Prostate gland (tissue), 2 donors: ENCODE data around the gene L3MBTL4. TPM values are rescaled to one million over a fixed set of nuclear protein-coding genes. Genes with fewer than 3 reads are reported as not detected.
"Not testable (repeated sequence)": the region's sequence is repeated elsewhere in the genome, so short reads cannot be mapped to it uniquely, and the experiment has no call there.

Source experiments
- DNase-seq: peaks from one replicate; pipeline ENCODE4 v3.0.0-alpha.2; 2019; ENCODE audit warnings: low spot score
- H3K27ac ChIP-seq, 2 donors: fragments of 200-600 bp; sonication (generic); 2 replicates each; pipeline ENCODE4 v1.5.1; 2017 to 2019
- H3K27me3 ChIP-seq: fragments of 200-600 bp; sonication (generic); replicated peaks from 2 replicates; pipeline ENCODE4 v1.5.1; 2019; ENCODE audit not compliant: insufficient read depth
- H3K36me3 ChIP-seq, 2 donors: fragments of 200-600 bp; sonication (generic); 1 replicate in 1 of 2; 2 replicates in 1 of 2; pipeline versions ENCODE4 v1.5.1 to v1.8.1; 2017 to 2019
- H3K4me1 ChIP-seq: fragments of 200-600 bp; sonication (generic); replicated peaks from 2 replicates; pipeline ENCODE4 v1.5.1; 2019
- H3K4me3 ChIP-seq, 2 donors: fragments of 200-600 bp; sonication (generic); 2 replicates each; pipeline ENCODE4 v1.5.1; 2017 to 2019
- H3K9me3 ChIP-seq: fragments of 200-600 bp; sonication (generic); 2 replicates; pipeline ENCODE4 v1.5.1; 2017
- POLR2A ChIP-seq: fragments of 450-650 bp; IDR thresholded peaks from one replicate; pipeline ENCODE4 v1.6.1; 2016; ENCODE audit warnings: antibody characterized with exemption, mild to moderate bottlenecking
- POLR2AphosphoS5 ChIP-seq: sonication (generic); formaldehyde crosslinking; IDR thresholded peaks from one replicate; pipeline ENCODE4 v1.6.1; 2017; ENCODE audit warnings: antibody characterized with exemption
- WGBS: methylation state at CpG from one replicate; pipeline ENCODE4 v1.1.5; 2018; 5-methylcytosine and 5-hydroxymethylcytosine counted together
- intact Hi-C: fragments of 100-400 bp; cut with DNase I; formaldehyde crosslinking; loops from one replicate; pipeline ENCODE4 v1.14.2; 2022
- total RNA-seq, 2 donors: library from RNA; depleted of rRNA; stranded (reverse); fragments of >200 nt; gene quantifications; one replicate each; pipeline ENCODE4 v1.1.0, GENCODE V29; 2016
- TF ChIP-seq, protein P1 (sequence below), 4 experiments: fragments of 200-600 bp in 2 of 4; fragments of 450-650 bp in 2 of 4; sonication (generic) in 2 of 4; IDR thresholded peaks; 1 replicate in 3 of 4; 2 replicates in 1 of 4; pipeline ENCODE4 v1.5.1; 2016 to 2019; ENCODE audit warnings: antibody characterized with exemption in 4 of 4, mild to moderate bottlenecking in 2 of 4, moderate library complexity in 2 of 4

L3MBTL4 gene
- total RNA-seq, 2 donors from 2014 or later: 3.5 to 20.5 TPM

DNA sequence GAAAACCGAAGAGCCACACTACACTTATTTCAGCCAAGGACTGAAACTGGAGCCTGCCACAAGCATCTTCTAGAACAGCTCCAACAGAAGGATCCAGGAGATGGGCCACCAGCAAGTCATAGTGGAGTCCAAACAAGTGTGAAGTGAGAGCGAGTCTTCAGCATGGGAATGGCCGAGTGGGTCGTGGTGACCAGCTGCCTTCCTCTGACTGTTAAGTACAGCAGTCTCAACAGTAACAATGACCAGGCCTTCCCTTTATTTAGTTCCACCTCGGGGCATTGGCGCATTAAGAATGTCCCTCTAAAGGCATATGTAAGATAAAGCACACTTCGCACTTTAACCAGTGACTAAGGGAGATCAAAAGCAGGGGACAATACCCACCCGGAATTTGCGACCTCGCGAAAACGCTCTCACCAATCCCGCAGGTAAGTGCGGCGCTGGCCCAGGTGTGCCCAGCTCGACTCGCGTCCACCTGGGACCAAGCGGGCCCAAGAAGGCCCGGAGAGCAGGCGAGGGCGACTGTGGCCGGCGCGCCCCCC, 1.1 kb downstream of the L3MBTL4 start:
- H3K36me3 ChIP-seq: no peaks in the 10 kb centered on the region
- no peaks in the 10 kb centered on the region for H3K27me3 ChIP-seq
- 41% methylated on average over 14 of the region's 25 CpGs for WGBS
- H3K9me3 ChIP-seq: no peaks in the 10 kb centered on the region
- peak overlapping the region; percentile 78 to 89 for H3K4me3 ChIP-seq
- TF ChIP-seq, protein P1, sequence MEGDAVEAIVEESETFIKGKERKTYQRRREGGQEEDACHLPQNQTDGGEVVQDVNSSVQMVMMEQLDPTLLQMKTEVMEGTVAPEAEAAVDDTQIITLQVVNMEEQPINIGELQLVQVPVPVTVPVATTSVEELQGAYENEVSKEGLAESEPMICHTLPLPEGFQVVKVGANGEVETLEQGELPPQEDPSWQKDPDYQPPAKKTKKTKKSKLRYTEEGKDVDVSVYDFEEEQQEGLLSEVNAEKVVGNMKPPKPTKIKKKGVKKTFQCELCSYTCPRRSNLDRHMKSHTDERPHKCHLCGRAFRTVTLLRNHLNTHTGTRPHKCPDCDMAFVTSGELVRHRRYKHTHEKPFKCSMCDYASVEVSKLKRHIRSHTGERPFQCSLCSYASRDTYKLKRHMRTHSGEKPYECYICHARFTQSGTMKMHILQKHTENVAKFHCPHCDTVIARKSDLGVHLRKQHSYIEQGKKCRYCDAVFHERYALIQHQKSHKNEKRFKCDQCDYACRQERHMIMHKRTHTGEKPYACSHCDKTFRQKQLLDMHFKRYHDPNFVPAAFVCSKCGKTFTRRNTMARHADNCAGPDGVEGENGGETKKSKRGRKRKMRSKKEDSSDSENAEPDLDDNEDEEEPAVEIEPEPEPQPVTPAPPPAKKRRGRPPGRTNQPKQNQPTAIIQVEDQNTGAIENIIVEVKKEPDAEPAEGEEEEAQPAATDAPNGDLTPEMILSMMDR (IDR thresholded peaks at IDR 0.05): no peak
- no peaks in the 10 kb centered on the region for H3K4me1 ChIP-seq
- DNase-seq: no peak
- H3K27ac ChIP-seq: peak overlapping the region; percentile 81 to 84
- intact Hi-C loops: loop anchor here (10.0 kb wide), 1 partner anchor 1119 kb away; the partner anchor contains the start of gene ZBTB14

DNA sequence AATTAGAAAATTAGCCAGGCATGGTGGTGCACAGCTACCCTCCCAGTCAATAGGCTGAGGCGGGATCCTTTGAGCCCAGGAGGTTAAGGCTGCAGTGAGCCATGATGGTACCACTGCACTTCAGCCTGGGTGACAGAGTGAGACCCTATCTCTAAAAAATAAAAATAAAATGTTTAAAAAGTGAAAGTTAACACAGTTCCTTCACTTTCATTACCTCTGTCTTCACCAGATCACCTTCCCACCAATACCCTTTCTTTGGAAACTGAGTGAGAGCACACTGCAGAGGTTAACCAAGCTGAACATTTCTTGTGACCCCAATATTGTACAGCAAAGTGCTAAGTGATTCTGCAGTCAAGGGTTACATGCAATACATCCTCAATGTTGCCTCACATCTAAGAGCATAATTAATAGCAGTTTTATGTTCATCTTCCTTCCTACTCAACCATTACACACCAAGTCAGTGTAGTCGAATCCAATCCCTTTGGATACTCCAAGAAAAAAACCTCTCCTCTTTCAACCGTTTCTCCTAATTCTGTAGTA, 1.7 kb downstream of the L3MBTL4 start:
- no peak overlapping the region for H3K27ac ChIP-seq

DNA sequence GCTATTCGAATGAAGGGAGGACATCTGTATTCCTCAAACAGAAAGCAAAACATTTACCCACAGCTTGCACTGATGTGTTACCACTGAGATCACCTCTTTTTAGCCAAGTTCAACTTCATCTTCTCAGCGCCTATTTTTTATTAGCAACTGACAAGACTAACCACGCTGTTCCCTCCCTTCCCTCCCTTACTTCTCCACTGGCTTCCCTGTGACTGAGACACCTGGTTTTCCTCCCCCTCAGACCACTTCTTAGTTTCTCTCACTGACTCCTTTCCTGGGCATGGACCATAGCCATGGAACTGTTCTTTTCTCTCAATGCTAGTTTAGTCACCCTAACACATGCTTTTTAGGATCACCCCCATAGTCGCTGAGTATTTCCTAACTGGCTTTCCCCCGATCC, 3.3 kb downstream of the L3MBTL4 start:
- no peaks in the 10 kb centered on the region for H3K27me3 ChIP-seq
- H3K4me1 ChIP-seq: no peaks in the 10 kb centered on the region
- TF ChIP-seq, protein P1 (IDR thresholded peaks at IDR 0.05): no peak
- TF ChIP-seq POLR2AphosphoS5 (no peak), POLR2A (no peak)
- no peaks in the 10 kb centered on the region for H3K36me3 ChIP-seq
- no peak overlapping the region for H3K27ac ChIP-seq
- WGBS: 59% methylated on average over 5 of the region's 5 CpGs
- intact Hi-C loops: loop anchor here (10.0 kb wide), 1 partner anchor 1117 kb away; the partner anchor contains the start of gene ZBTB14
- no peak for DNase-seq
- no peaks in the 10 kb centered on the region for H3K9me3 ChIP-seq
- H3K4me3 ChIP-seq: no peak overlapping the region

More for the DNA sequence above, 1.7 kb downstream of the L3MBTL4 start:
- Histone ChIP-seq H3K4me1 (no peaks in the 10 kb centered on the region), H3K27me3 (no peaks in the 10 kb centered on the region), H3K36me3 (no peaks in the 10 kb centered on the region), H3K9me3 (no peaks in the 10 kb centered on the region), H3K4me3 (no peak overlapping the region)
- TF ChIP-seq POLR2A: no peak
- TF ChIP-seq, protein P1 (IDR thresholded peaks at IDR 0.05): no peak
- TF ChIP-seq POLR2AphosphoS5: no peak
- WGBS: 86% methylated on average over 3 of the region's 3 CpGs
- intact Hi-C loops: loop anchor here (10.0 kb wide), 1 partner anchor 1118 kb away; the partner anchor contains the start of gene ZBTB14
- no peak for DNase-seq

DNA sequence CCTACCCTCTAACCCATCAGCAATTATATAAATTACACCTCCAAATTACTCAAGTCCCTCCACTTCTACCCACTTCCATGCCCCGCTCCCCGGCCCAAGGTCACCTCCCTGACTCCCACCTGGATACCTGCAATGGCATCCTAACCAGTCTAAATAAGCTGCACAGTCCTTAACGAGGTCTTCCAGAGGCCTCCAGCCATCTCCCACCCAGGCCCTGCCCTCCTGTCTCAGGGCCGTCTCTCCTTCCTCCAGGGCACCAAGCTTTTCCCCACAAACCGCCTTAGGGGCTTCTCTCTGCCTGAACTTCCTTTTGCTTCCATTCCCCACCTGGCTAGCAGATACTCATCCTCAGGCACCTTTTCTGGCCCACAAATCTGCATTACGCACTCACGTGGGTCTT, 4.8 kb downstream of the L3MBTL4 start:
- no peaks in the 10 kb centered on the region for H3K4me1 ChIP-seq
- H3K36me3 ChIP-seq: no peaks in the 10 kb centered on the region
- no peak for DNase-seq
- no peaks in the 10 kb centered on the region for H3K27me3 ChIP-seq
- no peak overlapping the region for H3K27ac ChIP-seq
- intact Hi-C loops: loop anchor here (10.0 kb wide), 1 partner anchor 1115 kb away; the partner anchor contains the start of gene ZBTB14
- TF ChIP-seq POLR2A (no peak), POLR2AphosphoS5 (no peak)
- TF ChIP-seq, protein P1 (IDR thresholded peaks at IDR 0.05): no peak
- WGBS: 93% methylated on average over 7 of the region's 7 CpGs
- no peak overlapping the region for H3K4me3 ChIP-seq
- H3K9me3 ChIP-seq: no peaks in the 10 kb centered on the region

DNA sequence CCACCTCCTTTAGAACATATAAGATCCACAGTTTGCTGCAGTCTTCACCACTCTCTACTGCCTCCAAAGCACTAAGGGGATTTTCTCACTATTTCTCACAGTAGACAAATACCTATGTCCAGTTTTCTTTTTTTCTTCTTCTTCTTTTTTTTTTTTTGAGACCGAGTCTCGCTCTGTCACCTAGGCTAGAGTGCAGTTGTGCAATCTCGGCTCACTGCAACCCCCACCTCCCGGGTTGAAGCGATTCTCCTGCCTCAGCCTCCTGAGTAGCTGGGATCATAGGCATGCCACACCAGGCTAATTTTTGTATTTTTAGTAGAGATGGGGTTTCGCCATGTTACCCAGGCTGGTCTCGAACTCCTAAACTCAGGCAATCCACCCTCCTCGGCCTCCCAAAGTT, 6.2 kb downstream of the L3MBTL4 start:
- H3K9me3 ChIP-seq, H3K36me3 ChIP-seq, H3K4me1 ChIP-seq, H3K27ac ChIP-seq, intact Hi-C loops, H3K4me3 ChIP-seq, DNase-seq, H3K27me3 ChIP-seq: not testable (repeated sequence)
- 98% methylated on average over 8 of the region's 8 CpGs for WGBS
